GM12873 (cell line): ENCODE data around the gene ZDHHC11.
"Not testable (repeated sequence)": the region's sequence is repeated elsewhere in the genome, so short reads cannot be mapped to it uniquely, and the experiment has no call there.

ENCODE experiments used
- CTCF ChIP-seq: IDR thresholded peaks from 2 replicates; pipeline ENCODE4 v1.5.1; 2012; ENCODE audit warnings: low read depth, mild to moderate bottlenecking, moderate library complexity, low read length, control low read depth; ENCODE audit not compliant: insufficient read depth; ENCODE audit errors: missing control alignments

The ZDHHC11 gene

GRCh38 chr5:784428-785177 is 66.2 kb downstream of the ZDHHC11 start, which contains the start of gene ZDHHC11B:
Gene ZDHHC11B (minus strand): TSS chr5:784729. CDS start chr5:766919, 17,810 bp downstream.
- TF ChIP-seq CTCF: not testable (repeated sequence)

- no peak for TF ChIP-seq CTCF
Observed at GRCh38 chr5:777756-778161, 73.0 kb downstream of the ZDHHC11 start.

GRCh38 chr5:776862-777711 is 73.7 kb downstream of the ZDHHC11 start:
- no peak for TF ChIP-seq CTCF

- TF ChIP-seq CTCF: no peak
Observed at GRCh38 chr5:775961-776861, 74.6 kb downstream of the ZDHHC11 start.

GRCh38 chr5:773517-774264 is 77.1 kb downstream of the ZDHHC11 start:
- TF ChIP-seq CTCF: no peak

- TF ChIP-seq CTCF: no peak
Observed at GRCh38 chr5:766666-767431, 83.9 kb downstream of the ZDHHC11 start.
